Uterus (tissue), 4 donors: Measurements from ENCODE around the gene DAP. TPM values are rescaled to one million over a fixed set of nuclear protein-coding genes. Genes with fewer than 3 reads are reported as not detected.
A peak's percentile ranks its signal among the peaks of the same experiment; 100 is the strongest.

Experiments
- DNase-seq, 2 donors: peaks; one replicate each; pipeline ENCODE4 v3.0.0-alpha.2; 2019 to 2020
- H3K27ac ChIP-seq, 2 donors: fragments of 200-600 bp; sonication (generic); 1 replicate in 1 of 2; 2 replicates in 1 of 2; pipeline ENCODE4 v1.5.1; 2016 to 2018
- H3K27me3 ChIP-seq, 2 donors: fragments of 200-600 bp; sonication (generic); one replicate each; pipeline ENCODE4 v1.5.1; 2018 to 2019; ENCODE audit warnings: control low read depth in 1 of 2
- H3K36me3 ChIP-seq, 2 donors: fragments of 200-600 bp; sonication (generic); one replicate each; pipeline ENCODE4 v1.5.1; 2019; ENCODE audit warnings: control low read depth in 1 of 2
- H3K4me1 ChIP-seq, 2 donors: fragments of 200-600 bp; sonication (generic); one replicate each; pipeline ENCODE4 v1.5.1; 2018 to 2019; ENCODE audit warnings: control low read depth in 1 of 2
- H3K4me3 ChIP-seq, 2 donors: fragments of 200-600 bp; sonication (generic); 1 replicate in 1 of 2; 2 replicates in 1 of 2; pipeline ENCODE4 v1.5.1; 2018 to 2019; ENCODE audit warnings: mild to moderate bottlenecking in 1 of 2
- H3K9me3 ChIP-seq, 2 donors: fragments of 200-600 bp; sonication (generic); one replicate each; pipeline ENCODE4 v1.5.1; 2019; ENCODE audit warnings: control low read depth in 1 of 2
- CTCF ChIP-seq, 4 experiments: fragments of 200-600 bp in 2 of 4; fragments of 450-650 bp in 2 of 4; sonication (generic) in 2 of 4; IDR thresholded peaks; one replicate each; pipeline ENCODE4 v1.5.1; 2016 to 2019; ENCODE audit warnings: antibody characterized with exemption in 4 of 4, mild to moderate bottlenecking in 2 of 4, moderate library complexity in 1 of 4
- POLR2A ChIP-seq, 2 donors: fragments of 450-650 bp; IDR thresholded peaks; one replicate each; pipeline ENCODE4 v1.6.1; 2016; ENCODE audit warnings: antibody characterized with exemption in 2 of 2, mild to moderate bottlenecking in 1 of 2, moderate library complexity in 1 of 2
- intact Hi-C: fragments of 100-400 bp; cut with DNase I; formaldehyde crosslinking; loops from one replicate; pipeline ENCODE4 v1.15.1; 2023; ENCODE audit warnings: low total_unique reads
- total RNA-seq, 4 donors: library from RNA; depleted of rRNA in 3 of 4; stranded (reverse); fragments of >200 nt in 3 of 4; gene quantifications; one replicate each; pipeline versions ENCODE4 v1.1.0 to v1.2.4, GENCODE V29; 2014 to 2023
- donor health status: DM: yes; HTN: yes; CAD: no.

Gene DAP
- total RNA-seq, 4 donors from 2014 or later = 38.2 to 83.9 (median 50.0) TPM

- H3K27me3 ChIP-seq = no peaks in the 10 kb centered on the region
- intact Hi-C loops = no loop called here
- H3K9me3 ChIP-seq = no peaks in the 10 kb centered on the region
- no peak overlapping the region for H3K4me3 ChIP-seq
- peak overlapping the region; percentile 35 to 46 for H3K27ac ChIP-seq
- H3K4me1 ChIP-seq = peaks cover 0 to 19% of the 10 kb centered on the region in 2 donors
- TF ChIP-seq POLR2A (IDR thresholded peaks at IDR 0.05) (no peak), CTCF (IDR thresholded peaks at IDR 0.05) (no peak)
- no peaks in the 10 kb centered on the region for H3K36me3 ChIP-seq
- DNase-seq = no peak
These were observed 3.0 kb downstream of the DAP start for GRCh38 chr5:10757922-10758555.

- Histone ChIP-seq H3K27ac (peak overlapping the region; percentile 35 to 46), H3K9me3 (no peaks in the 10 kb centered on the region), H3K27me3 (no peaks in the 10 kb centered on the region), H3K4me3 (no peak overlapping the region), H3K4me1 (peaks cover 0 to 19% of the 10 kb centered on the region in 2 donors), H3K36me3 (no peaks in the 10 kb centered on the region)
- intact Hi-C loops = no loop called here
- no peak for DNase-seq
- TF ChIP-seq CTCF (IDR thresholded peaks at IDR 0.05) = no peak
- no peak for TF ChIP-seq POLR2A (IDR thresholded peaks at IDR 0.05)
These were observed 4.0 kb downstream of the DAP start for GRCh38 chr5:10757043-10757442.

GRCh38 chr5:10756549-10756948, 4.5 kb downstream of the DAP start:
- no peaks in the 10 kb centered on the region for H3K36me3 ChIP-seq
- H3K9me3 ChIP-seq = no peaks in the 10 kb centered on the region
- peaks cover 0 to 19% of the 10 kb centered on the region in 2 donors for H3K4me1 ChIP-seq
- peak overlapping the region; percentile 35 to 46 for H3K27ac ChIP-seq
- no peak overlapping the region for H3K4me3 ChIP-seq
- DNase-seq = no peak
- intact Hi-C loops = no loop called here
- no peaks in the 10 kb centered on the region for H3K27me3 ChIP-seq
- no peak for TF ChIP-seq POLR2A (IDR thresholded peaks at IDR 0.05)
- no peak for TF ChIP-seq CTCF (IDR thresholded peaks at IDR 0.05)

- Histone ChIP-seq H3K9me3 (no peaks in the 10 kb centered on the region), H3K4me1 (peaks cover 0 to 19% of the 10 kb centered on the region in 2 donors), H3K27ac (no peak overlapping the region), H3K36me3 (no peaks in the 10 kb centered on the region), H3K27me3 (no peaks in the 10 kb centered on the region), H3K4me3 (no peak overlapping the region)
- no peak for DNase-seq
- TF ChIP-seq CTCF (IDR thresholded peaks at IDR 0.05) (no peak), POLR2A (IDR thresholded peaks at IDR 0.05) (no peak)
- intact Hi-C loops = no loop called here
These were observed 7.9 kb downstream of the DAP start for GRCh38 chr5:10753178-10753577.

- no peaks in the 10 kb centered on the region for H3K9me3 ChIP-seq
- H3K4me3 ChIP-seq = no peak overlapping the region
- H3K27ac ChIP-seq = no peak overlapping the region
- no peak for DNase-seq
- intact Hi-C loops = no loop called here
- no peaks in the 10 kb centered on the region for H3K27me3 ChIP-seq
- H3K4me1 ChIP-seq = peaks cover 0 to 15% of the 10 kb centered on the region in 2 donors
- TF ChIP-seq CTCF (IDR thresholded peaks at IDR 0.05) = no peak
- TF ChIP-seq POLR2A (IDR thresholded peaks at IDR 0.05) = no peak
- no peaks in the 10 kb centered on the region for H3K36me3 ChIP-seq
These were observed 8.6 kb downstream of the DAP start for GRCh38 chr5:10752451-10752850.
